Neuronal stem cell (in vitro differentiated cells): ENCODE measurements around the gene TEX51.

Experiments used
- DNase-seq: peaks from one replicate; pipeline ENCODE4 v3.0.0-alpha.2; 2013; ENCODE audit warnings: low spot score
- H2AFZ ChIP-seq: one replicate; pipeline ENCODE4 v1.6.1; 2013; ENCODE audit warnings: mild to moderate bottlenecking, low read length, inconsistent platforms
- H2AK5ac ChIP-seq: 2 replicates; pipeline ENCODE4 v1.6.1; 2013; ENCODE audit warnings: low read depth, mild to moderate bottlenecking, inconsistent platforms, low read length, moderate library complexity, mixed read lengths
- H2BK120ac ChIP-seq: 2 replicates; pipeline ENCODE4 v1.6.1; 2013; ENCODE audit warnings: low read depth, mild to moderate bottlenecking, inconsistent platforms, low read length, moderate library complexity, mixed read lengths
- H2BK12ac ChIP-seq: one replicate; pipeline ENCODE4 v1.6.1; 2013; ENCODE audit warnings: low read length, inconsistent platforms
- H2BK15ac ChIP-seq: 2 replicates; pipeline ENCODE4 v1.6.1; 2013; ENCODE audit warnings: mild to moderate bottlenecking, low read length, inconsistent platforms, mixed read lengths
- H2BK5ac ChIP-seq: one replicate; pipeline ENCODE4 v1.6.1; 2013; ENCODE audit warnings: inconsistent platforms, mild to moderate bottlenecking, low read length, moderate library complexity
- H3K14ac ChIP-seq: one replicate; pipeline ENCODE4 v1.6.1; 2013; ENCODE audit warnings: low read length, inconsistent platforms
- H3K18ac ChIP-seq: 2 replicates; pipeline ENCODE4 v1.6.1; 2013; ENCODE audit warnings: low read length, inconsistent platforms
- H3K23ac ChIP-seq: 2 replicates; pipeline ENCODE4 v1.6.1; 2013; ENCODE audit warnings: low read depth, mild to moderate bottlenecking, mixed read lengths, low read length, inconsistent platforms; ENCODE audit not compliant: poor library complexity
- H3K27ac ChIP-seq: replicated peaks from 3 replicates; pipeline ENCODE4 v1.5.1; 2013; ENCODE audit warnings: low read length, inconsistent platforms
- H3K27me3 ChIP-seq, 3 experiments: 2 replicates each; pipeline ENCODE4 v1.6.1; 2013; ENCODE audit warnings: low read length in 3 of 3, mild to moderate bottlenecking in 2 of 3, inconsistent platforms in 1 of 3, low read depth in 1 of 3, mixed read lengths in 1 of 3, moderate library complexity in 1 of 3; ENCODE audit not compliant: control insufficient read depth in 3 of 3, insufficient read depth in 3 of 3
- H3K36me3 ChIP-seq, 2 donors: replicated peaks in 1 of 2; 2 replicates each; pipeline ENCODE4 v1.6.1; 2013; ENCODE audit warnings: low read length in 2 of 2; ENCODE audit not compliant: control insufficient read depth in 2 of 2, insufficient read depth in 2 of 2
- H3K4ac ChIP-seq: 2 replicates; pipeline ENCODE4 v1.6.1; 2013; ENCODE audit warnings: inconsistent platforms, mild to moderate bottlenecking, low read length, moderate library complexity
- H3K4me1 ChIP-seq, 2 donors: 1 replicate in 1 of 2; 2 replicates in 1 of 2; pipeline ENCODE4 v1.6.1; 2013; ENCODE audit warnings: low read length in 2 of 2, low read depth in 1 of 2; ENCODE audit not compliant: control insufficient read depth in 2 of 2, insufficient read depth in 1 of 2
- H3K4me2 ChIP-seq: one replicate; pipeline ENCODE4 v1.6.1; 2013; ENCODE audit warnings: mild to moderate bottlenecking, low read length, inconsistent platforms; ENCODE audit not compliant: insufficient read depth, poor library complexity, severe bottlenecking
- H3K4me3 ChIP-seq, 2 donors: 2 replicates each; pipeline ENCODE4 v1.5.1; 2013; ENCODE audit warnings: low read length in 2 of 2, mild to moderate bottlenecking in 2 of 2, inconsistent platforms in 1 of 2, moderate library complexity in 1 of 2
- H3K79me1 ChIP-seq: one replicate; pipeline ENCODE4 v1.6.1; 2013; ENCODE audit warnings: low read depth, mild to moderate bottlenecking, inconsistent platforms, low read length, moderate library complexity
- H3K9ac ChIP-seq: one replicate; pipeline ENCODE4 v1.6.1; 2013; ENCODE audit warnings: mild to moderate bottlenecking, low read depth, low read length, inconsistent platforms; ENCODE audit not compliant: poor library complexity
- H3K9me3 ChIP-seq, 2 donors: replicated peaks in 1 of 2; 2 replicates each; pipeline versions ENCODE3 to v1.6.1; 2013; ENCODE audit warnings: low read length in 2 of 2, mild to moderate bottlenecking in 2 of 2, inconsistent platforms in 1 of 2, low read depth in 1 of 2, mixed read lengths in 1 of 2, moderate library complexity in 1 of 2; ENCODE audit not compliant: control insufficient read depth in 2 of 2, insufficient read depth in 1 of 2
- H4K8ac ChIP-seq: one replicate; pipeline ENCODE4 v1.6.1; 2013; ENCODE audit warnings: low read depth, mild to moderate bottlenecking, inconsistent platforms, low read length, moderate library complexity
- H4K91ac ChIP-seq: one replicate; pipeline ENCODE4 v1.6.1; 2013; ENCODE audit warnings: low read length, low read depth, mild to moderate bottlenecking, inconsistent platforms; ENCODE audit not compliant: poor library complexity
- WGBS, 2 donors: extraction: QIAGEN DNeasy Blood & Tissue Kit; methylation state at CpG; one replicate each; pipeline ENCODE4 v1.1.7; 2013; ENCODE audit warnings: missing lambda C conversion rate in 2 of 2, mixed read lengths in 1 of 2; ENCODE audit not compliant: insufficient read length in 2 of 2, insufficient replicate concordance in 1 of 2; ENCODE audit errors: extremely low coverage in 2 of 2; 5-methylcytosine and 5-hydroxymethylcytosine counted together

The TEX51 gene

DNA sequence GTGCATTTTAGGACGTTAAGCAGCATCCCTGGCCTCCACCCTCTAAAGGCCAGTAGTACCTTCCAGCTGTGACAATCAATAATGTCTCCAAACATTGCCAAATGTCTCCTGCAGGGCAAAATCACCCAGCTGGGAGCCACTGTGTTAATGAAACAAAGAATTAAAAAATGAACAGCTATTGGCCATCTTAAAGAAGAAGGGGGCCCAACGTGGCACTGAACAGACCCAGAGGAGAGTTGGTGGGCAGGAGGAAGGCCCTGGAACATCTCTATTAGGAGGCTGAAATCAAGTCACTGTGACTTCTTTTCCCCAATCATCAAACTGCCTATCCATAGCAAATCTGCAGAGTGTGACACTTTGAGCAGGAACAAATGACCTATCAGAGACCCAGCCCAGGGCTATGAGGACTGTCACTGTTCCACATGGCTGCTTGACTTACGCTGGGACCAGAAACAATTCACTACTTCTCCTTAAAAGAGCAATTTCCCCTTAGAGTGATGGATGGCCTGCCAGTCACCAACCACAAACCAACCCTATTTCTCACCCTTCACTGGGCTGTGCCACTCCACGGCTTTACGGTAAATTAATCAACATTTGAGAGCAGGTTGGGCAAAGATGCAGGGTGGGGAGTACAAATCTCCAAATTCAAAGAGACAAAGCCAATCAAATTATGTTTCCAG lies 35.2 kb upstream of the TEX51 start:
- Histone ChIP-seq H2BK15ac (no peak overlapping the region), H4K8ac (no peak overlapping the region), H3K27me3 (no peaks in the 10 kb centered on the region), H3K14ac (no peak overlapping the region), H3K4ac (no peak overlapping the region), H3K9me3 (no peaks in the 10 kb centered on the region), H2BK12ac (no peak overlapping the region), H3K18ac (no peak overlapping the region), H2AFZ (no peak overlapping the region), H2BK120ac (no peak overlapping the region), H3K36me3 (no peaks in the 10 kb centered on the region), H3K79me1 (no peaks in the 10 kb centered on the region), H3K4me1 (no peaks in the 10 kb centered on the region), H2AK5ac (no peak overlapping the region), H3K4me2 (no peak overlapping the region), H3K27ac (no peak overlapping the region), H2BK5ac (no peak overlapping the region), H4K91ac (no peak overlapping the region), H3K4me3 (no peak overlapping the region), H3K23ac (no peak overlapping the region), H3K9ac (no peak overlapping the region)
- DNase-seq, result no peak
- WGBS, 2 donors, result no CpG with 5 or more reads among the region's 5 CpGs

DNA sequence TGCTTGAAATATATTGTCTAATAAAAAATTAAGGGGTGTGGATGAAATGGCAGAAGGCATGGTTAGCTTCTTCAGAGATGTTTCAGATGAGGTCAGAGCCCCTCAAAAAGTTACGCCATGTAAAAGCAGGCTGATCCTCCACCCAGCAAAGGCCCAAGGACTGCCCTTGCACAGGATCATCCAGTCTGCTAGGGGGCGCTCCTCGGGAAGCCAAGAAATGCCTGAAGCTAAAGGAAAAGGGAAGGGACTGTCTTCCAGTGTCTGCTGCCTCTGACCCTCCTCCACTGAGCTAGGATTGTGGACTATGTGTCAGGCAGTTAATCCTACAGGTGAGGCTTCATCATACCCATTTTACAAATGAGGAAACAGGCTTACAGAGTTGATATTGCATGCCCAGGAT lies 33.8 kb upstream of the TEX51 start:
- Histone ChIP-seq H2BK5ac (no peak overlapping the region), H3K79me1 (no peaks in the 10 kb centered on the region), H3K4ac (no peak overlapping the region), H3K27me3 (no peaks in the 10 kb centered on the region), H3K36me3 (no peaks in the 10 kb centered on the region), H3K27ac (no peak overlapping the region), H3K9ac (no peak overlapping the region), H3K4me2 (no peak overlapping the region), H3K14ac (no peak overlapping the region), H4K8ac (no peak overlapping the region), H2BK120ac (no peak overlapping the region), H3K18ac (no peak overlapping the region), H3K9me3 (no peaks in the 10 kb centered on the region), H2AFZ (peak overlapping the region; percentile 37), H3K4me1 (no peaks in the 10 kb centered on the region), H3K23ac (no peak overlapping the region), H2AK5ac (no peak overlapping the region), H2BK15ac (no peak overlapping the region), H3K4me3 (no peak overlapping the region), H2BK12ac (no peak overlapping the region), H4K91ac (no peak overlapping the region)
- no peak for DNase-seq
- WGBS, 2 donors, result no CpG with 5 or more reads among the region's 3 CpGs

DNA sequence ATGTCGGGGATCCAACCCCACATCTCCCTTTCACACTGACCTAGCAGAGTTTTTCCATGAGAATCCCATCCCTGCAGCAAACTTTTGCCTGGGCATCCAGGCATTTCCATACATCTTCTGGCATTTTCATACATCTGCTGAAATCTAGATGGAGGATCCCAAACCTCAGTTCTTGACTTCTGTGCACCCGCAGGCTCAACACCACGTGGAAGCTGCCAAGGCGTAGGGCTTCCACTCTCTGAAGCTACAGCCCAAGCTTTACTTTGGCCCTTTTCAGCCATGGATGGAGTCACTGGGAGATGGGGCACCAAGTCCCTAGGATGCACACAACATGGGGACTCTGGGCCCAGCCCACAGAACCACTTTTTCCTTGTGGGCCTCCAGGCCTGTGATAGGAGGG lies 32.2 kb upstream of the TEX51 start:
- no CpG with 5 or more reads among the region's 4 CpGs for WGBS, 2 donors
- Histone ChIP-seq H2AK5ac (no peak overlapping the region), H3K27me3 (no peaks in the 10 kb centered on the region), H3K4me1 (no peaks in the 10 kb centered on the region), H4K8ac (no peak overlapping the region), H2AFZ (no peak overlapping the region), H2BK12ac (no peak overlapping the region), H3K36me3 (no peaks in the 10 kb centered on the region), H2BK5ac (no peak overlapping the region), H3K9ac (no peak overlapping the region), H3K4me3 (no peak overlapping the region), H3K4ac (no peak overlapping the region), H2BK15ac (no peak overlapping the region), H3K79me1 (no peaks in the 10 kb centered on the region), H4K91ac (no peak overlapping the region), H2BK120ac (no peak overlapping the region), H3K27ac (no peak overlapping the region), H3K18ac (no peak overlapping the region), H3K23ac (no peak overlapping the region), H3K4me2 (no peak overlapping the region), H3K14ac (no peak overlapping the region), H3K9me3 (no peaks in the 10 kb centered on the region)
- no peak for DNase-seq

DNA sequence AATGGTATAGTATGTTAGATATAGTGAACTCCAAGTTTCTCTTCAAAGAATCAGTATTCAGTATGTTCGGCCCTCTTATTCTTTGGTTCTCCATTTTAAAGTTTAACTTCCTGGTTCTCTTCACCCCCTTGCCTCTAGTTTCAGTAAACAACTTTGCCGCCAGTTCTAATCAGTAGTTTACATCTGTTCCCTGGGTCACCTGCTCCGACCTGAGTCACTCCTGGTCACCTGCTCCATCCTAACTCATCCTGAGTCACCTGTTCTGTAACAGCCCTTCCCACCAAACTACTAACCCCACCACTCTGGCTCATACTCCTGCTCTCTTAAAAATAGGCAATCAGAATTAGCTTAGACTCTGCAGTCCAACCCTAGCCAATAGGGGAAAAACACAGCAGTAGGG lies 23.7 kb upstream of the TEX51 start:
- Histone ChIP-seq H2BK120ac (no peak overlapping the region), H4K91ac (no peak overlapping the region), H2BK15ac (no peak overlapping the region), H2BK5ac (no peak overlapping the region), H3K4ac (no peak overlapping the region), H3K4me3 (no peak overlapping the region), H3K23ac (no peak overlapping the region), H2AFZ (no peak overlapping the region), H3K14ac (no peak overlapping the region), H4K8ac (no peak overlapping the region), H3K18ac (no peak overlapping the region), H3K27ac (no peak overlapping the region), H2BK12ac (no peak overlapping the region), H2AK5ac (no peak overlapping the region), H3K27me3 (no peaks in the 10 kb centered on the region), H3K9ac (no peak overlapping the region), H3K36me3 (peaks cover 0 to 2% of the 10 kb centered on the region in 2 donors), H3K79me1 (no peaks in the 10 kb centered on the region), H3K9me3 (peaks cover 0 to 10% of the 10 kb centered on the region in 2 donors), H3K4me2 (no peak overlapping the region), H3K4me1 (peaks cover 0 to 5% of the 10 kb centered on the region in 2 donors)
- no CpG with 5 or more reads among the region's 3 CpGs for WGBS, 2 donors
- no peak for DNase-seq
